ENCODE data around the gene TALDO1. TPM values are rescaled to one million over a fixed set of nuclear protein-coding genes. Genes with fewer than 3 reads are reported as not detected.
A peak's percentile ranks its signal among the peaks of the same experiment; 100 is the strongest.

Gene TALDO1
- total RNA-seq, 1 experiment from 2014 or later = 446 TPM

DNA sequence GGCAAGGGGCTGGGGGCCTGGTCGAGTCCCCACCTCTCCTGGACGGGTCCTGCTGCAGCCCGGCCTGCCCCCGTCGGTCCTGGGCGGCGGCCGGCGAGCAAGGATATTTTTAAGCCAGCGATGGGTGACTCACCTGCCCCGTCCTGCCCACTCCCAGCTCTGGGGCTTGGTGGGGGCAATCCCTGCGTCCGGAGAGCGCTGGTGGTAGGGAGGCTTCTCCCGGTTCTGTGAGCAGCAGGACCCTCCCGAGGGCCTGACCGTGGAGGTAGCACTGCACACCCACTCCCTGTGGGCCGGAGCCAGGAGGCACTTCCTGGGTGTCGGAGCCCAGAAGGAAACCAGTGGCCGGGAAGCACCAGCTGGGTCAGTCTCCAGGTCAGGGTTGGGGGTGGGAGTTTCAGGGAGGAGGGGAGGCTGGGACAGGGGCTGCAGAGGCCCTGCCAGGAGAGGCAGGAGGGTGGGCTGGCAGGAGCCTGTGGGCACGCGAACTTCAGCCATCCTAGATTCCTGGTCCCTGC lies 40.8 kb upstream of the TALDO1 start:
- Histone ChIP-seq H3F3A (ENCODE audit: insufficient read depth, low read depth) (peaks cover 14% of the 10 kb centered on the region; the same call in 1 of the 2 replicates), H4K20me1 (ENCODE audit: insufficient read depth) (no peaks in the 10 kb centered on the region; the same call in 1 of the 2 replicates), H3K27me3 (ENCODE audit: insufficient read depth, low read depth) (no peaks in the 10 kb centered on the region), H3K9me2 (ENCODE audit: insufficient read depth) (no peaks in the 10 kb centered on the region), H3K4me1 (replicated peaks; ENCODE audit: insufficient read depth) (peaks cover 17% of the 10 kb centered on the region), H3K4me2 (peak overlapping the region; percentile 93), H3K36me3 (ENCODE audit: low read depth) (no peaks in the 10 kb centered on the region), H3K9me3 (ENCODE audit: insufficient read depth, low read depth) (no peaks in the 10 kb centered on the region), H3K4me3 (peak overlapping the region; percentile 84), H2AFZ (0 out of 2 replicates have a peak overlapping the region, but pooled peaks have one; percentile 27), H3K79me2 (ENCODE audit: low read depth) (peaks cover 33% of the 10 kb centered on the region), H3K27ac (peak overlapping the region; percentile 81)
- no TSS peak for BruUV-seq (replicated peaks)
- ChIA-PET CTCF (no interaction called here), POLR2A (ENCODE audit: unreplicated experiment) (interaction anchor here (0.6 to 1.0 kb wide), 4 partner anchors 10 to 51 kb away, joined by 3 to 8 read pairs (median 6); no protein-coding TSS in a partner anchor)
- intact Hi-C loops (cut with micrococcal nuclease; ENCODE audit: unreplicated experiment) = loop anchor here (2.0 kb wide), 1 partner anchor 40 kb away; the partner anchor contains the start of gene TALDO1
- peak in 1 of 2 experiments; percentile 40 for DNase-seq
- TF ChIP-seq, protein P1, sequence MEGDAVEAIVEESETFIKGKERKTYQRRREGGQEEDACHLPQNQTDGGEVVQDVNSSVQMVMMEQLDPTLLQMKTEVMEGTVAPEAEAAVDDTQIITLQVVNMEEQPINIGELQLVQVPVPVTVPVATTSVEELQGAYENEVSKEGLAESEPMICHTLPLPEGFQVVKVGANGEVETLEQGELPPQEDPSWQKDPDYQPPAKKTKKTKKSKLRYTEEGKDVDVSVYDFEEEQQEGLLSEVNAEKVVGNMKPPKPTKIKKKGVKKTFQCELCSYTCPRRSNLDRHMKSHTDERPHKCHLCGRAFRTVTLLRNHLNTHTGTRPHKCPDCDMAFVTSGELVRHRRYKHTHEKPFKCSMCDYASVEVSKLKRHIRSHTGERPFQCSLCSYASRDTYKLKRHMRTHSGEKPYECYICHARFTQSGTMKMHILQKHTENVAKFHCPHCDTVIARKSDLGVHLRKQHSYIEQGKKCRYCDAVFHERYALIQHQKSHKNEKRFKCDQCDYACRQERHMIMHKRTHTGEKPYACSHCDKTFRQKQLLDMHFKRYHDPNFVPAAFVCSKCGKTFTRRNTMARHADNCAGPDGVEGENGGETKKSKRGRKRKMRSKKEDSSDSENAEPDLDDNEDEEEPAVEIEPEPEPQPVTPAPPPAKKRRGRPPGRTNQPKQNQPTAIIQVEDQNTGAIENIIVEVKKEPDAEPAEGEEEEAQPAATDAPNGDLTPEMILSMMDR (conservative IDR thresholded peaks at IDR 0.05) = 0 out of 2 replicates have a peak, but pooled peaks have one; percentile 25
- TF ChIP-seq EZH2 (IDR thresholded peaks at IDR 0.05; ENCODE audit: low read depth) = no peak

DNA sequence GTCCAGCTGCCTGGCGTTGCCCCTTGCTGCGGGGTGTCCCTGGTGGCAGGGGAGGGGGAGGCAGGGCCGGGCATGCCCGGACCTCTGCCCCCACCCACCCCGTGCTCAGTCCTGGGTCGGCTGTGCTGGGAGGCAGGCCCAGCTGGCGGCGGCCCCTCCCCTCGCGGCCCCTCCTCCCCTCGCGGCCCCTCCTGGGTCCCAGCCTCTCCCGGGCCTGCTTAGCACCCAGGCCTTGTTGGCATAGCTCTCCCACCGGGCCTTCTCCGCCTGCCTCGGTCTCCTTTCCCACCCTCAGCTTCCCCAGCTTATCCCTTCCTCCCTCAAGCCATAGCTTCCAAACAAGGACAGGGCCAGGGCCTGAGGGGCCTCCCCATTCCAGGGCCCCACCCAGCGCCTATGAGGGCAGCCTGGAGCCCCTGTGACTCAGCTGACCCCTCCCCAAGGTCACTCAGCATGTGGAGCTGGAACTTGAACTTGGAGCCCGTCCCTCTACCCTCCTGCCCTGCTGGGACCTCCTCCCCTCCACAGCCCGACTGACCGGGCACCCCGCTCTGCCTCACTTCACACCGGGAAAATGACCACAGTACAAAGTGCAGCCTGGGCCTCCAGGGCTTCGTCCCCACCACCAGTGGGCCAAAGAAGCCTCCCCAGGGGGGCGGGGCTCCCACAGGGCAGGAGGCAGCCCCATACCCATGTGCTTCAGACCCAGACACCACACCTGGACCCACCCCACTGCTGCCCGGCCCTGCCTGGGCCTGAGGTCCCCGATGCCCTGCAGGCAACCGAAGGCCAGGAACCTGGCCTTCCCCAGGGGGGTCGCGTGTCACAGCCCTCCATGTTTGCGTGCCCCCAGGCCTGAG lies 40.1 kb upstream of the TALDO1 start:
- TSS peak; percentile 35 for BruUV-seq (replicated peaks)
- CTCF ChIA-PET = no interaction called here
- Histone ChIP-seq H4K20me1 (ENCODE audit: insufficient read depth) (no peaks in the 10 kb centered on the region; the same call in 1 of the 2 replicates), H3K4me2 (peak overlapping the region; percentile 93), H3K79me2 (ENCODE audit: low read depth) (peaks cover 33% of the 10 kb centered on the region), H2AFZ (0 out of 2 replicates have a peak overlapping the region, but pooled peaks have one; percentile 27), H3F3A (ENCODE audit: insufficient read depth, low read depth) (peaks cover 14% of the 10 kb centered on the region; the same call in 1 of the 2 replicates), H3K36me3 (ENCODE audit: low read depth) (no peaks in the 10 kb centered on the region), H3K9me3 (ENCODE audit: insufficient read depth, low read depth) (no peaks in the 10 kb centered on the region), H3K9me2 (ENCODE audit: insufficient read depth) (no peaks in the 10 kb centered on the region), H3K4me3 (peak overlapping the region; percentile 84), H3K27ac (peak overlapping the region; percentile 81), H3K27me3 (ENCODE audit: insufficient read depth, low read depth) (no peaks in the 10 kb centered on the region), H3K4me1 (replicated peaks; ENCODE audit: insufficient read depth) (peaks cover 17% of the 10 kb centered on the region)
- no peak for TF ChIP-seq EZH2 (IDR thresholded peaks at IDR 0.05; ENCODE audit: low read depth)
- intact Hi-C loops (cut with micrococcal nuclease; ENCODE audit: unreplicated experiment) = loop anchor here (1.0 to 2.0 kb wide), 4 partner anchors 9 to 55 kb away; partner anchors contain the start of gene TALDO1
- POLR2A ChIA-PET (ENCODE audit: unreplicated experiment) = interaction anchor here (0.6 to 1.0 kb wide), 5 partner anchors 19 to 143 kb away, joined by 3 to 8 read pairs (median 4); no protein-coding TSS in a partner anchor
- DNase-seq = peak; percentile 81

DNA sequence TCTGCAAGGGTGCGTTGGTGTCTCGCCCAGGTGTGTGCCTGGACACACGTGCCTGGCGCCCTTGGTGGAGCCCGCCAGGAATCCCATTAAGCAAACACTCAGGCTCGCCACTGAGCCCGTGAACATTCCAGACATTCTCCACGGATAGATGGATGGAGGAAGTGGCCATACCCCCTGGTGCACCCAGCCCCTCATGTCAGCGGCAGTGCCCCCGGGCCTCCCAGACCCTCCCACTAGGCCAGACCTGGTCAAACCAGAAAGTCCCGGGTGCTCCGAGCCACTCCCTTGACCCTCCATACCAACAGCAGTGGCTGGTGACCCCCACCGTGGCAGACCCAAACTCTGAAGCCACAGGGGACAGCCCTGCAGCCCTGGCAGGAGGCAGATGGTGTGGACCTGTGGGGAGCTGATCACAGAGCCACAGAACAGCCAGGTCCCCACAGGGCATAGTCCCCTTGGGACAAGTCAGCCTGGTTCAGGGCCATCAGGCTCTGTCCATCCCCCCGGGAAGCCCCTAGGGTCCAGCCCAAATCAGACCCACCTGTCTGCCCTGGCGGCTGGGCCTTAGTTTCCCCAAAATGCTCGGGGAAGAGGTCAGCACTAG lies 39.3 kb upstream of the TALDO1 start:
- peak overlapping the region; percentile 93 for H3K4me2 ChIP-seq
- no TSS peak for BruUV-seq (replicated peaks)
- H2AFZ ChIP-seq = no peak overlapping the region
- CTCF ChIA-PET = no interaction called here
- TF ChIP-seq EZH2 (IDR thresholded peaks at IDR 0.05; ENCODE audit: low read depth) = no peak
- TF ChIP-seq, protein P1 (conservative IDR thresholded peaks at IDR 0.05) = no peak
- POLR2A ChIA-PET (ENCODE audit: unreplicated experiment) = interaction anchor here (0.7 to 1.0 kb wide), 2 partner anchors 20 to 144 kb away, joined by 3 to 5 read pairs; no protein-coding TSS in a partner anchor
- H3K4me1 ChIP-seq (replicated peaks; ENCODE audit: insufficient read depth) = peaks cover 17% of the 10 kb centered on the region
- H3K9me2 ChIP-seq (ENCODE audit: insufficient read depth) = no peaks in the 10 kb centered on the region
- H4K20me1 ChIP-seq (ENCODE audit: insufficient read depth) = peaks cover 3% of the 10 kb centered on the region; the same call in 1 of the 2 replicates
- peak; percentile 86 to 88 for DNase-seq
- intact Hi-C loops (cut with micrococcal nuclease; ENCODE audit: unreplicated experiment) = loop anchor here (1.0 to 2.0 kb wide), 4 partner anchors 10 to 54 kb away; partner anchors contain the start of gene TALDO1
- H3K27me3 ChIP-seq (ENCODE audit: insufficient read depth, low read depth) = no peaks in the 10 kb centered on the region
- H3K36me3 ChIP-seq (ENCODE audit: low read depth) = no peaks in the 10 kb centered on the region
- peaks cover 14% of the 10 kb centered on the region; the same call in 1 of the 2 replicates for H3F3A ChIP-seq (ENCODE audit: insufficient read depth, low read depth)
- H3K9me3 ChIP-seq (ENCODE audit: insufficient read depth, low read depth) = no peaks in the 10 kb centered on the region
- peak overlapping the region; percentile 84 for H3K4me3 ChIP-seq
- peaks cover 33% of the 10 kb centered on the region for H3K79me2 ChIP-seq (ENCODE audit: low read depth)
- H3K27ac ChIP-seq = peak overlapping the region; percentile 81

Measured in PC-9 (cell line).